ENCODE results near the gene TOB1. TPM values are rescaled to one million over a fixed set of nuclear protein-coding genes. Genes with fewer than 3 reads are reported as not detected.
"Not testable (repeated sequence)": the region's sequence is repeated elsewhere in the genome, so short reads cannot be mapped to it uniquely, and the experiment has no call there.

Gene TOB1
- polyA plus RNA-seq, 1 donor = 112 TPM

GRCh38 chr17:50899005-50899460, 32.9 kb upstream of the TOB1 start:
- Histone ChIP-seq H3K27me3 (ENCODE audit: control insufficient read depth, insufficient read depth, low read length) (no peaks in the 10 kb centered on the region), H3K4me1 (ENCODE audit: control insufficient read depth, insufficient read depth, low read length) (peaks cover 16% of the 10 kb centered on the region), H3K36me3 (ENCODE audit: control insufficient read depth, insufficient read depth, low read length) (no peaks in the 10 kb centered on the region), H3K27ac (ENCODE audit: low read length) (no peak overlapping the region), H3K9me3 (ENCODE audit: control insufficient read depth, low read depth, low read length) (no peaks in the 10 kb centered on the region), H3K4me3 (ENCODE audit: low read length) (no peak overlapping the region)
- no peak for DNase-seq
- no CpG with 5 or more reads among the region's 6 CpGs for WGBS (ENCODE audit: insufficient coverage, low lambda C conversion rate)

GRCh38 chr17:50898369-50899004, 32.3 kb upstream of the TOB1 start:
- Histone ChIP-seq H3K27ac (ENCODE audit: low read length) (no peak overlapping the region), H3K36me3 (ENCODE audit: control insufficient read depth, insufficient read depth, low read length) (no peaks in the 10 kb centered on the region), H3K9me3 (ENCODE audit: control insufficient read depth, low read depth, low read length) (no peaks in the 10 kb centered on the region), H3K4me1 (ENCODE audit: control insufficient read depth, insufficient read depth, low read length) (peaks cover 12% of the 10 kb centered on the region), H3K27me3 (ENCODE audit: control insufficient read depth, insufficient read depth, low read length) (no peaks in the 10 kb centered on the region), H3K4me3 (ENCODE audit: low read length) (no peak overlapping the region)
- no peak for DNase-seq
- no CpG with 5 or more reads among the region's 4 CpGs for WGBS (ENCODE audit: insufficient coverage, low lambda C conversion rate)

- not testable (repeated sequence) for H3K9me3 ChIP-seq (ENCODE audit: control insufficient read depth, low read depth, low read length); H3K27me3 ChIP-seq (ENCODE audit: control insufficient read depth, insufficient read depth, low read length); H3K4me3 ChIP-seq (ENCODE audit: low read length); DNase-seq; H3K36me3 ChIP-seq (ENCODE audit: control insufficient read depth, insufficient read depth, low read length); H3K27ac ChIP-seq (ENCODE audit: low read length)
- 100% methylated on average over 1 of the region's 4 CpGs for WGBS (ENCODE audit: insufficient coverage, low lambda C conversion rate)
- H3K4me1 ChIP-seq (ENCODE audit: control insufficient read depth, insufficient read depth, low read length) = peaks cover 30% of the 10 kb centered on the region
These were observed 28.4 kb upstream of the TOB1 start for GRCh38 chr17:50894513-50894912.

- Histone ChIP-seq H3K27ac (ENCODE audit: low read length) (peak overlapping the region; percentile 29), H3K9me3 (ENCODE audit: control insufficient read depth, low read depth, low read length) (no peaks in the 10 kb centered on the region), H3K36me3 (ENCODE audit: control insufficient read depth, insufficient read depth, low read length) (no peaks in the 10 kb centered on the region), H3K4me1 (ENCODE audit: control insufficient read depth, insufficient read depth, low read length) (peaks cover 33% of the 10 kb centered on the region), H3K4me3 (ENCODE audit: low read length) (no peak overlapping the region), H3K27me3 (ENCODE audit: control insufficient read depth, insufficient read depth, low read length) (no peaks in the 10 kb centered on the region)
- WGBS (ENCODE audit: insufficient coverage, low lambda C conversion rate) = no CpG with 5 or more reads among the region's 28 CpGs
- DNase-seq = peak; percentile 53 to 79
These were observed 27.2 kb upstream of the TOB1 start for GRCh38 chr17:50893183-50893993.

- H3K36me3 ChIP-seq (ENCODE audit: control insufficient read depth, insufficient read depth, low read length) = no peaks in the 10 kb centered on the region
- no peak overlapping the region for H3K4me3 ChIP-seq (ENCODE audit: low read length)
- no CpG with 5 or more reads among the region's 10 CpGs for WGBS (ENCODE audit: insufficient coverage, low lambda C conversion rate)
- no peak for DNase-seq
- peaks cover 44% of the 10 kb centered on the region for H3K4me1 ChIP-seq (ENCODE audit: control insufficient read depth, insufficient read depth, low read length)
- no peaks in the 10 kb centered on the region for H3K27me3 ChIP-seq (ENCODE audit: control insufficient read depth, insufficient read depth, low read length)
- no peaks in the 10 kb centered on the region for H3K9me3 ChIP-seq (ENCODE audit: control insufficient read depth, low read depth, low read length)
- H3K27ac ChIP-seq (ENCODE audit: low read length) = no peak overlapping the region
These were observed 26.1 kb upstream of the TOB1 start for GRCh38 chr17:50892101-50892776.

GRCh38 chr17:50891577-50891989, 25.4 kb upstream of the TOB1 start:
- H3K27me3 ChIP-seq (ENCODE audit: control insufficient read depth, insufficient read depth, low read length) = no peaks in the 10 kb centered on the region
- H3K36me3 ChIP-seq (ENCODE audit: control insufficient read depth, insufficient read depth, low read length) = no peaks in the 10 kb centered on the region
- WGBS (ENCODE audit: insufficient coverage, low lambda C conversion rate) = no CpG with 5 or more reads among the region's 4 CpGs
- no peak for DNase-seq
- no peak overlapping the region for H3K4me3 ChIP-seq (ENCODE audit: low read length)
- no peak overlapping the region for H3K27ac ChIP-seq (ENCODE audit: low read length)
- no peaks in the 10 kb centered on the region for H3K9me3 ChIP-seq (ENCODE audit: control insufficient read depth, low read depth, low read length)
- peaks cover 49% of the 10 kb centered on the region for H3K4me1 ChIP-seq (ENCODE audit: control insufficient read depth, insufficient read depth, low read length)

- WGBS (ENCODE audit: insufficient coverage, low lambda C conversion rate) = 80% methylated on average over 1 of the region's 12 CpGs
- Histone ChIP-seq H3K27me3 (ENCODE audit: control insufficient read depth, insufficient read depth, low read length) (no peaks in the 10 kb centered on the region), H3K27ac (ENCODE audit: low read length) (no peak overlapping the region), H3K4me3 (ENCODE audit: low read length) (no peak overlapping the region), H3K36me3 (ENCODE audit: control insufficient read depth, insufficient read depth, low read length) (no peaks in the 10 kb centered on the region), H3K4me1 (ENCODE audit: control insufficient read depth, insufficient read depth, low read length) (peaks cover 53% of the 10 kb centered on the region), H3K9me3 (ENCODE audit: control insufficient read depth, low read depth, low read length) (no peaks in the 10 kb centered on the region)
- peak in 1 of 2 donors; percentile 46 for DNase-seq
These were observed 24.7 kb upstream of the TOB1 start for GRCh38 chr17:50890675-50891516.

- peak; percentile 60 to 80 for DNase-seq
- Histone ChIP-seq H3K27ac (ENCODE audit: low read length) (peak overlapping the region; percentile 58), H3K4me1 (ENCODE audit: control insufficient read depth, insufficient read depth, low read length) (peaks cover 63% of the 10 kb centered on the region)
These were observed 23.5 kb upstream of the TOB1 start for GRCh38 chr17:50889528-50890118.

GRCh38 chr17:50887705-50888245, 21.6 kb upstream of the TOB1 start:
- Histone ChIP-seq H3K4me3 (ENCODE audit: low read length) (no peak overlapping the region), H3K27me3 (ENCODE audit: control insufficient read depth, insufficient read depth, low read length) (no peaks in the 10 kb centered on the region), H3K4me1 (ENCODE audit: control insufficient read depth, insufficient read depth, low read length) (peaks cover 67% of the 10 kb centered on the region), H3K9me3 (ENCODE audit: control insufficient read depth, low read depth, low read length) (no peaks in the 10 kb centered on the region), H3K36me3 (ENCODE audit: control insufficient read depth, insufficient read depth, low read length) (no peaks in the 10 kb centered on the region), H3K27ac (ENCODE audit: low read length) (peak overlapping the region; percentile 50)
- WGBS (ENCODE audit: insufficient coverage, low lambda C conversion rate) = no CpG with 5 or more reads among the region's 5 CpGs
- DNase-seq = no peak

More at GRCh38 chr17:50889528-50890118, 23.5 kb upstream of the TOB1 start:
- no peak overlapping the region for H3K4me3 ChIP-seq (ENCODE audit: low read length)
- WGBS (ENCODE audit: insufficient coverage, low lambda C conversion rate) = no CpG with 5 or more reads among the region's 3 CpGs
- H3K27me3 ChIP-seq (ENCODE audit: control insufficient read depth, insufficient read depth, low read length) = no peaks in the 10 kb centered on the region
- H3K9me3 ChIP-seq (ENCODE audit: control insufficient read depth, low read depth, low read length) = no peaks in the 10 kb centered on the region
- H3K36me3 ChIP-seq (ENCODE audit: control insufficient read depth, insufficient read depth, low read length) = no peaks in the 10 kb centered on the region

All from large intestine (tissue), 3 donors.